ENCODE results near the gene TAF1B. TPM values are rescaled to one million over a fixed set of nuclear protein-coding genes. Genes with fewer than 3 reads are reported as not detected.

Gene TAF1B
- total RNA-seq, 1 donor from 2014 or later: 15.6 TPM

- H3K4me1 Mint-ChIP-seq (ENCODE audit: low read depth): peaks cover 47% of the 10 kb centered on the region
- no peaks in the 10 kb centered on the region for H3K36me3 Mint-ChIP-seq (ENCODE audit: low read depth)
- no peaks in the 10 kb centered on the region for H3K9me3 Mint-ChIP-seq (ENCODE audit: low read depth)
- TF ChIP-seq, protein P1, sequence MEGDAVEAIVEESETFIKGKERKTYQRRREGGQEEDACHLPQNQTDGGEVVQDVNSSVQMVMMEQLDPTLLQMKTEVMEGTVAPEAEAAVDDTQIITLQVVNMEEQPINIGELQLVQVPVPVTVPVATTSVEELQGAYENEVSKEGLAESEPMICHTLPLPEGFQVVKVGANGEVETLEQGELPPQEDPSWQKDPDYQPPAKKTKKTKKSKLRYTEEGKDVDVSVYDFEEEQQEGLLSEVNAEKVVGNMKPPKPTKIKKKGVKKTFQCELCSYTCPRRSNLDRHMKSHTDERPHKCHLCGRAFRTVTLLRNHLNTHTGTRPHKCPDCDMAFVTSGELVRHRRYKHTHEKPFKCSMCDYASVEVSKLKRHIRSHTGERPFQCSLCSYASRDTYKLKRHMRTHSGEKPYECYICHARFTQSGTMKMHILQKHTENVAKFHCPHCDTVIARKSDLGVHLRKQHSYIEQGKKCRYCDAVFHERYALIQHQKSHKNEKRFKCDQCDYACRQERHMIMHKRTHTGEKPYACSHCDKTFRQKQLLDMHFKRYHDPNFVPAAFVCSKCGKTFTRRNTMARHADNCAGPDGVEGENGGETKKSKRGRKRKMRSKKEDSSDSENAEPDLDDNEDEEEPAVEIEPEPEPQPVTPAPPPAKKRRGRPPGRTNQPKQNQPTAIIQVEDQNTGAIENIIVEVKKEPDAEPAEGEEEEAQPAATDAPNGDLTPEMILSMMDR (IDR thresholded peaks at IDR 0.05): no peak
- H3K27ac Mint-ChIP-seq (ENCODE audit: unreplicated experiment): peak overlapping the region; percentile 72
- H3K27me3 Mint-ChIP-seq (ENCODE audit: low read depth): no peaks in the 10 kb centered on the region
- H3K4me3 Mint-ChIP-seq (ENCODE audit: unreplicated experiment): no peak overlapping the region
- no peak for DNase-seq (ENCODE audit: low spot score)
Observed at GRCh38 chr2:9972621-9973479, 129.6 kb downstream of the TAF1B start.

GRCh38 chr2:9973690-9974089 is 130.4 kb downstream of the TAF1B start:
- H3K27me3 Mint-ChIP-seq (ENCODE audit: low read depth): no peaks in the 10 kb centered on the region
- no peaks in the 10 kb centered on the region for H3K36me3 Mint-ChIP-seq (ENCODE audit: low read depth)
- TF ChIP-seq, protein P1 (IDR thresholded peaks at IDR 0.05): no peak
- H3K27ac Mint-ChIP-seq (ENCODE audit: unreplicated experiment): no peak overlapping the region
- H3K4me1 Mint-ChIP-seq (ENCODE audit: low read depth): peaks cover 47% of the 10 kb centered on the region
- H3K9me3 Mint-ChIP-seq (ENCODE audit: low read depth): no peaks in the 10 kb centered on the region
- no peak for DNase-seq (ENCODE audit: low spot score)
- H3K4me3 Mint-ChIP-seq (ENCODE audit: unreplicated experiment): no peak overlapping the region

DNA sequence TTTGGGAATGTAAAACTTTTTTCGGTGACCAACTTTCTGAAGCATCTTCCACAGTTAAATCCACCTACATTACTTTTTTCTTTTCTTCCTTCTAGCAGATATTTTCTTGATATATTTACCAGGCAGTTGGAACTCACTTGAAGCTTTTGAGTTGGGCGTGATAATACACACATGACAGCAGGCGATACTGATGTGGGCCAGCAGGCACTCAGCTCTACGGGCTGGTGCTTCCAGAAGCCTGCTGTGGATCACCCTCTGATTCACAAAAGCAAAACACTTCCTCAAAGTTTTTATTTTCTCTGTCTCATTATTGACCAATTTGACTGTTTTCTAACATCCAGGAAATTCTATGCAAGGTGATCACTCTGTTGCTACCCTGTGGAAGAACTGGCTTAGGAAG is 131.1 kb downstream of the TAF1B start:
- peaks cover 47% of the 10 kb centered on the region for H3K4me1 Mint-ChIP-seq (ENCODE audit: low read depth)
- TF ChIP-seq, protein P1 (IDR thresholded peaks at IDR 0.05): no peak
- no peaks in the 10 kb centered on the region for H3K36me3 Mint-ChIP-seq (ENCODE audit: low read depth)
- DNase-seq (ENCODE audit: low spot score): no peak
- H3K27me3 Mint-ChIP-seq (ENCODE audit: low read depth): no peaks in the 10 kb centered on the region
- no peaks in the 10 kb centered on the region for H3K9me3 Mint-ChIP-seq (ENCODE audit: low read depth)
- H3K4me3 Mint-ChIP-seq (ENCODE audit: unreplicated experiment): no peak overlapping the region
- no peak overlapping the region for H3K27ac Mint-ChIP-seq (ENCODE audit: unreplicated experiment)

DNA sequence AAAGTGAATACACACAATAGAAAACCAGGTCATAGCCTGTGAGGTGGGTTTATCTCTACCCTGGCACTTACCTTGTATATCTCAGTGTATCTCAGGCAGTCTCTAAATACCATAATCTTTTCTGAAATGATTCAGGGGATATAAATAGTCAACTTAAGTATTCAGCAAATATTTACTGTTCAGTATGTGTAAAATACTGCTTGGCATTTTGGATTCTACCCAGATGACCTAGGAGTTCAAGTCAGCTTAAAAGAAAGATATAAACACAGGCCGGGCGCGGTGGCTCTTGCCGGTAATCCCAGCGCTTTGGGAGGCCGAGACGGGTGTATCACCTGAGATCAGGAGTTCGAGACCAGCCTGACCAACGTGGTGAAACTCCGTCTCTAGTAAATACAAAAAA is 132.1 kb downstream of the TAF1B start:
- H3K4me3 Mint-ChIP-seq (ENCODE audit: unreplicated experiment): no peak overlapping the region
- H3K27ac Mint-ChIP-seq (ENCODE audit: unreplicated experiment): no peak overlapping the region
- TF ChIP-seq, protein P1 (IDR thresholded peaks at IDR 0.05): no peak
- no peaks in the 10 kb centered on the region for H3K27me3 Mint-ChIP-seq (ENCODE audit: low read depth)
- no peaks in the 10 kb centered on the region for H3K36me3 Mint-ChIP-seq (ENCODE audit: low read depth)
- no peak for DNase-seq (ENCODE audit: low spot score)
- H3K9me3 Mint-ChIP-seq (ENCODE audit: low read depth): no peaks in the 10 kb centered on the region
- H3K4me1 Mint-ChIP-seq (ENCODE audit: low read depth): peaks cover 53% of the 10 kb centered on the region

DNA sequence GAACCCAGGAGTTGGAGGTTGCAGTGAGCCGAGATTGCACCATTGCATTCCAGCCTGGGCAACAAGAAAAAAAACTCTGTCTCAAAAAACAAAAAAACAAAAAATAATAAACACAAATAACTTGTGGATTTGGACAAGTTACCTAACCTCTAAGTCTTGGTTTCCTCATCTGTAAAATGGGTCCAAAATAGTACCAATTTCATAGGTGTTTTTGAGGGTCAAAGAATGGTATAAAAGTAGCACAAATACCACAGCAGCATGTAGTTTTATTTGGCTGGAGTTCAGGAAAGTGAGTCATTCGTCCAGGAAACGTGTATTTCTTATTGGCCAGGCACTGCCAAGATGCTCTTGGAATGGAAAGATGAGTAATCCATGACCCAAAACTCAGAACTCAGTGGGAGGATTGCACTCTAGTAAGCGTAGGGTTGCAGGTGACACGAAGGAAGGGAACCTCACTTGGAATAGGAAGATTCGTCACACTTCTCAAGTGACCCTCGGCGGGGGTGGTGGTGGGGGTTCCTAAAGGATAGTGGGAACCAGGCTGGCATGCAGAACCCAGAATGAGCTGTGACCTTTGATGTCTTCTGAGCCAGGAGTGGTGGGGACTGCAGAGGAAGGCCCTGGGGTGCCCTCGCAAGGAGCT is 132.7 kb downstream of the TAF1B start:
- no peak for DNase-seq (ENCODE audit: low spot score)
- Mint-ChIP-seq H3K4me3 (ENCODE audit: unreplicated experiment) (no peak overlapping the region), H3K36me3 (ENCODE audit: low read depth) (no peaks in the 10 kb centered on the region), H3K9me3 (ENCODE audit: low read depth) (no peaks in the 10 kb centered on the region), H3K27ac (ENCODE audit: unreplicated experiment) (peak overlapping the region; percentile 65), H3K4me1 (ENCODE audit: low read depth) (peaks cover 56% of the 10 kb centered on the region), H3K27me3 (ENCODE audit: low read depth) (no peaks in the 10 kb centered on the region)
- TF ChIP-seq, protein P1 (IDR thresholded peaks at IDR 0.05): no peak
